Measurements from ENCODE around the gene SMYD3. TPM values are rescaled to one million over a fixed set of nuclear protein-coding genes. Genes with fewer than 3 reads are reported as not detected.

Gene SMYD3
- total RNA-seq, 2 experiments from 2014 or later = 22.6 to 24.6 TPM

GRCh38 chr1:246068217-246068512 is 438.9 kb downstream of the SMYD3 start:
- CTCF ChIA-PET = no interaction called here
- TF ChIP-seq CTCF (IDR thresholded peaks at IDR 0.05) = no peak
- no peaks in the 10 kb centered on the region for H3K27me3 Mint-ChIP-seq

GRCh38 chr1:246067432-246068216 is 439.5 kb downstream of the SMYD3 start:
- Mint-ChIP-seq H3K4me1 (ENCODE audit: low read depth) (peaks cover 10% of the 10 kb centered on the region), H3K27ac (no peak overlapping the region), H3K36me3 (ENCODE audit: low read depth) (no peaks in the 10 kb centered on the region), H3K27me3 (no peaks in the 10 kb centered on the region), H3K4me3 (no peak overlapping the region), H3K9me3 (no peaks in the 10 kb centered on the region)
- POLR2A ChIA-PET = no interaction called here
- ATAC-seq (peak; percentile 58), DNase-seq (peak; percentile 28)
- intact Hi-C loops (cut with micrococcal nuclease) = no loop called here
- no peak for TF ChIP-seq CTCF (IDR thresholded peaks at IDR 0.05)
- CTCF ChIA-PET = interaction anchor here (0.9 kb wide), 1 partner anchor 10 kb away, joined by 3 read pairs; no protein-coding TSS in a partner anchor

More at GRCh38 chr1:246068217-246068512, 438.9 kb downstream of the SMYD3 start:
- Mint-ChIP-seq H3K9me3 (no peaks in the 10 kb centered on the region), H3K27ac (no peak overlapping the region), H3K36me3 (ENCODE audit: low read depth) (no peaks in the 10 kb centered on the region), H3K4me3 (no peak overlapping the region), H3K4me1 (ENCODE audit: low read depth) (peaks cover 10% of the 10 kb centered on the region)
- ATAC-seq (no peak), DNase-seq (no peak)
- intact Hi-C loops (cut with micrococcal nuclease) = no loop called here
- POLR2A ChIA-PET = no interaction called here

GRCh38 chr1:246066573-246066972 is 440.5 kb downstream of the SMYD3 start:
- intact Hi-C loops (cut with micrococcal nuclease) = no loop called here
- Mint-ChIP-seq H3K27ac (no peak overlapping the region), H3K4me1 (ENCODE audit: low read depth) (peaks cover 10% of the 10 kb centered on the region), H3K36me3 (ENCODE audit: low read depth) (no peaks in the 10 kb centered on the region), H3K27me3 (no peaks in the 10 kb centered on the region), H3K4me3 (no peak overlapping the region), H3K9me3 (no peaks in the 10 kb centered on the region)
- ATAC-seq (no peak), DNase-seq (no peak)
- ChIA-PET POLR2A (no interaction called here), CTCF (interaction anchor here (0.9 kb wide), 1 partner anchor 9 kb away, joined by 3 read pairs; no protein-coding TSS in a partner anchor)
- no peak for TF ChIP-seq CTCF (IDR thresholded peaks at IDR 0.05)

- no peak for TF ChIP-seq CTCF (IDR thresholded peaks at IDR 0.05)
- intact Hi-C loops (cut with micrococcal nuclease) = no loop called here
- Mint-ChIP-seq H3K27ac (no peak overlapping the region), H3K4me3 (no peak overlapping the region), H3K4me1 (ENCODE audit: low read depth) (peaks cover 10% of the 10 kb centered on the region), H3K36me3 (ENCODE audit: low read depth) (no peaks in the 10 kb centered on the region), H3K27me3 (no peaks in the 10 kb centered on the region), H3K9me3 (no peaks in the 10 kb centered on the region)
- ATAC-seq = no peak
- CTCF ChIA-PET = no interaction called here
- POLR2A ChIA-PET = no interaction called here
- no peak for DNase-seq
These were observed 441.5 kb downstream of the SMYD3 start for GRCh38 chr1:246065592-246065991.

GRCh38 chr1:246064891-246065290 is 442.2 kb downstream of the SMYD3 start:
- H3K27me3 Mint-ChIP-seq = no peaks in the 10 kb centered on the region
- no peak for TF ChIP-seq CTCF (IDR thresholded peaks at IDR 0.05)
- DNase-seq = no peak
- intact Hi-C loops (cut with micrococcal nuclease) = no loop called here
- no peak overlapping the region for H3K27ac Mint-ChIP-seq
- H3K4me3 Mint-ChIP-seq = no peak overlapping the region
- no peaks in the 10 kb centered on the region for H3K9me3 Mint-ChIP-seq
- H3K4me1 Mint-ChIP-seq (ENCODE audit: low read depth) = peaks cover 10% of the 10 kb centered on the region
- POLR2A ChIA-PET = no interaction called here
- ATAC-seq = no peak
- CTCF ChIA-PET = no interaction called here
- H3K36me3 Mint-ChIP-seq (ENCODE audit: low read depth) = no peaks in the 10 kb centered on the region
